AG09309 (cell line): ENCODE data around the gene CDKL2.

Experiments used
- DNase-seq: peaks from one replicate; pipeline ENCODE4 v3.0.0-alpha.2; 2010; ENCODE audit warnings: low read depth
- H3K4me3 ChIP-seq: 2 replicates; pipeline ENCODE4 v1.5.1; 2011; ENCODE audit warnings: mild to moderate bottlenecking, low read depth, low read length, moderate library complexity; ENCODE audit not compliant: control insufficient read depth
- TF ChIP-seq, protein P1 (sequence below): IDR thresholded peaks from 2 replicates; pipeline ENCODE4 v1.5.1; 2011; ENCODE audit warnings: mild to moderate bottlenecking, low read depth, low read length, inconsistent platforms; ENCODE audit not compliant: insufficient read depth, control insufficient read depth; ENCODE audit errors: missing control alignments

Gene CDKL2

DNA sequence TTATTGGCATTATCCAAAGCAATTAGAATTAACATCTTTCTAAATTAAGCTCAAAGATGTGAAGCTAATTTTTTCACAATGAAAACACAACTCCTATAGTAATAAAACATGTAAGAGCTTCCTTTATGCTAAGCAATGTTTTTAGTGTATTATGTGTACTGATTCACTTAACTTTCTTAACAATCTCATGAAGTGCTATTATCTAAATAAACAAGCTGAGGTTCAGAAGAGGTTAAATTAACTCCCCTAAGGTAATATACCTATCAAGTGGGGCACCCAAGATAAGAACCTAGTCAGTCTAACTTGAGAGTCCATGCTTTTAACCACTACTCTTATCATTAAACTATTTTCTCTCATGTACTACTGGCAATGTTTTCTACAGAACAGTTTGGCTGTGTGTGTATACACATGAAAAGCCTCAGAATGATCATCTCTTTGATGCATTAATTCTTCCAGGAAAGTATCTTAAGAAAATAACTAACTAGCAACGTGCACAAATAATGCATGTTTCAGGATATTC is 29.2 kb upstream of the CDKL2 start:
- H3K4me3 ChIP-seq = no peak overlapping the region
- TF ChIP-seq, protein P1, sequence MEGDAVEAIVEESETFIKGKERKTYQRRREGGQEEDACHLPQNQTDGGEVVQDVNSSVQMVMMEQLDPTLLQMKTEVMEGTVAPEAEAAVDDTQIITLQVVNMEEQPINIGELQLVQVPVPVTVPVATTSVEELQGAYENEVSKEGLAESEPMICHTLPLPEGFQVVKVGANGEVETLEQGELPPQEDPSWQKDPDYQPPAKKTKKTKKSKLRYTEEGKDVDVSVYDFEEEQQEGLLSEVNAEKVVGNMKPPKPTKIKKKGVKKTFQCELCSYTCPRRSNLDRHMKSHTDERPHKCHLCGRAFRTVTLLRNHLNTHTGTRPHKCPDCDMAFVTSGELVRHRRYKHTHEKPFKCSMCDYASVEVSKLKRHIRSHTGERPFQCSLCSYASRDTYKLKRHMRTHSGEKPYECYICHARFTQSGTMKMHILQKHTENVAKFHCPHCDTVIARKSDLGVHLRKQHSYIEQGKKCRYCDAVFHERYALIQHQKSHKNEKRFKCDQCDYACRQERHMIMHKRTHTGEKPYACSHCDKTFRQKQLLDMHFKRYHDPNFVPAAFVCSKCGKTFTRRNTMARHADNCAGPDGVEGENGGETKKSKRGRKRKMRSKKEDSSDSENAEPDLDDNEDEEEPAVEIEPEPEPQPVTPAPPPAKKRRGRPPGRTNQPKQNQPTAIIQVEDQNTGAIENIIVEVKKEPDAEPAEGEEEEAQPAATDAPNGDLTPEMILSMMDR = no peak
- DNase-seq = no peak

DNA sequence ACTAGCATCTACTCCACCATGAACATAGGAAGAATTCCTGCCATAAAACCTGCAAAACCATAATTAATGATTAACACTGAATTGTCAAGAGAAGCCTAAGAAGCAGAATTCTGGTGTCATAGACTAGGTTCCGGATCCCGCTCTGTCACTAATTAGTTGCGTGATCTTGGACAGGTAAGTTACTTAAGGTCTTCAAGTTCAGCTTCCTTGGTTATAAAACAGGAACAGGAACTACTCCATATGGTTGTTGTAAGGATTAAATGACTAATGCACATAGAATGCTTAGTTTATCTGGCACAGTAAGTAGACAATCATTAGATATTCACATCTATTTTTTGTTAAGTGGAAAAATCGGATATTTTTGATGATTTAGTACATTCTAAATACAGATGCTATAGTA is 28.5 kb upstream of the CDKL2 start:
- TF ChIP-seq, protein P1 = no peak
- DNase-seq = no peak
- no peak overlapping the region for H3K4me3 ChIP-seq

DNA sequence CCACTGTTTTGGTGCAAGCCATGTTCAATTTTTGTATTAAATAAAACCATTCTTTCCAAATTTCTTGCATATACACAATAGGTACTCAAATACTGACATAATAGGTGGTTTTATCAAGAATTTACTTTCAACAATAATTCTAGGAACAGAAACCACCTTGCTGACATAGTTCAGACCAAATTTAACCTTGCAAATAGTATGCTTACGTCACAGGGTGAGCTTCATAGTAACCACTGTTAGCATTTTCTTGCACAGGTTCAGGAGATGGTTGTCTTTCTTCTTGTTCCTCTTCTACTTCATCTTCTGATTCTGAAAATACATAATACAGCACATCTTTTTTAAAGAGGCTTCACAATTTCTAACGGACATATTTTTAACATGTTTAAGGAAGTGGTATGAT is 25.2 kb upstream of the CDKL2 start:
- H3K4me3 ChIP-seq = no peak overlapping the region
- TF ChIP-seq, protein P1 = no peak

DNA sequence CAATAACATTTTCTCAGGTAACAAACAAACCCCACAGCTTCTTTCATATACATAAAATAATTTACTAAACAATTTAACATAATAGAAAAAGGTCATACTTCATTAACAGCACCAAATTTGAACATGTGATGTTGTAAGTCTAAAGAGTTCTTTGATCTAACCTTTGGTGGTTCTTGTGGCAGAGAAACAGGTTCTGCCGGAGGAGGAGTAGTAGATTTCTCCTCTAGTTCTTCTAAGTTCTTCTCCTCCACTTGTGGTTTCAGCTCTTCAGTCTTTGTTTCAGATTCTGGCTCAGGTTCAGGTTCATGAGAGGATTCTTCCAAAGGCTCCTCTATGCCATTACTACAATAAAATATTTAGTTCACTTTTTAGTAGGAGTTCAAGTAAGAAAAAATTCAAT is 24.6 kb upstream of the CDKL2 start:
- DNase-seq = no peak
- TF ChIP-seq, protein P1 = no peak
- H3K4me3 ChIP-seq = no peak overlapping the region

More for the DNA sequence above, 25.2 kb upstream of the CDKL2 start:
- no peak for DNase-seq

DNA sequence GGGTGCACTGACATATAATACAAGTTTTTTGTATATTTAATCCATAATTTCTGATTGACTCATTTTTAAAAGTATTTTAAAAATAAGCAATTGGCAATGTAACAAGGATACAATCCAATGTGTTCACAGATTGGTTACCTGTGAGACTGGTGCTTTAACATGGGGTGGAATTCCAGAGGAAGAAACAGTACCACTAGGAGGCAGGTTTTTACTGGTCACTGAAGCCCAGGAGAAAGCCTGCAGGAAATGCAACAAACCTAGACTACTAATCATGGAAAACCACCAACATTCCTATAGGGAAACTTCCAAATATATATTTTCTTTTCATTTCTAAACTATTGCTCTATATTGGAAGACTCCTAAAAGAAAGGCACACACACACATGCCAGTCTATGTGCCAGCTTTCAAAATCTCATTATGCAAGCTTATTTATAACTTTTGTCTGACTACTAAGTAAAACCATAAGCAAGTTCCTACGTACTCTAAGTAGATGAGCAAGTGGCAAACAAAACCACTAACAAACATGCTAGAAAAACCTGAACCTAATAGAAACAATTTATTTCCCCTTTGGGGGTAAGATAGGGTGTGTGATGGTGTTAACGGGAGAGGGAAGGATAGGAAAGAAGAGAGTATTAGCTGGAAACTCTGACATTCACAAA is 23.6 kb upstream of the CDKL2 start:
- TF ChIP-seq, protein P1 = peak; percentile 71
- H3K4me3 ChIP-seq = no peak overlapping the region
- DNase-seq = no peak

DNA sequence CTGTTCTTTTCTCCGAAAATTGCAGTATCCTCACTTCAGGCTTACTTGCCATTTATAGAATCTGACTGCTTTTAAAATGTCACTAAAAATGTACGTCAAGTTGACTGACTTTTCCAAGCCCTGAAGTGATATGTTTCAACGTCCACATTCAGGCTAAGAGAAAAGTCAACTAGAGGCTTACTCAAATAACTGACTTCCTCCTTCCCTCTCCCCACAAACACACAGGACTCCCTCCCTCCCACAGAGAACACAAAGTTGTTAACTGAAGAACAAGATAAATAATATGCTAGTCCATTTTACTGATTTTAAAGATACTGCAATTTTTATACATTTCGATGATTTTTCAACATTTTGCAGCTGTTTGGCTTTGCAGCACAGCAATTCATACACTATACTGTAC is 13.8 kb upstream of the CDKL2 start:
- no peak overlapping the region for H3K4me3 ChIP-seq
- TF ChIP-seq, protein P1 = no peak
- no peak for DNase-seq
